ENCODE data around the gene TBC1D1.

Gene TBC1D1

DNA sequence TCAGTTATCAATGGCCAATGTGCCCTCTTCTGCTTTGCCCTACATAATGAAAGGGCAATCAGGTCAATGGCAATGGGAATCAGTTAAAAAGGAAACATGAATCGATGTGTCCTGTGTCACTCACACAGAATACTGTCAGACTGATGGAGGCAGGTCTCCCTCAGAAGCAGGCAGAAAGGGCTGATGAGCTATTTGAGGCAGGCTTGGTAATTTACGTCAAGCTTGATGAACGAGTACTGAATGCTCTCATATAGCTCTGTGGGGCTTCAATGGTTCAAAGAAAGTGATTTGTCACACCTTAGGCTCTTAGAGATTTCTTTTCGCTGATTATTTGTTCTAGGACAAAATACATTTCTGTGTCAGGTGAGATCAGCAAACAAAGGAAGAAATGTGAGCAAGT, 22.6 kb upstream of the TBC1D1 start:
- Histone ChIP-seq H3K9ac (ENCODE audit: low read depth, low read length) (no peak overlapping the region), H3K4me3 (ENCODE audit: low read depth, low read length) (no peak overlapping the region), H3K4me1 (ENCODE audit: control insufficient read depth, insufficient read depth, low read length) (no peaks in the 10 kb centered on the region), H3K36me3 (ENCODE audit: control insufficient read depth, insufficient read depth, low read length) (peaks cover 2% of the 10 kb centered on the region), H3K27me3 (ENCODE audit: control insufficient read depth, insufficient read depth, low read length) (no peaks in the 10 kb centered on the region), H3K9me3 (ENCODE audit: control insufficient read depth, insufficient read depth, low read length) (no peaks in the 10 kb centered on the region)

DNA sequence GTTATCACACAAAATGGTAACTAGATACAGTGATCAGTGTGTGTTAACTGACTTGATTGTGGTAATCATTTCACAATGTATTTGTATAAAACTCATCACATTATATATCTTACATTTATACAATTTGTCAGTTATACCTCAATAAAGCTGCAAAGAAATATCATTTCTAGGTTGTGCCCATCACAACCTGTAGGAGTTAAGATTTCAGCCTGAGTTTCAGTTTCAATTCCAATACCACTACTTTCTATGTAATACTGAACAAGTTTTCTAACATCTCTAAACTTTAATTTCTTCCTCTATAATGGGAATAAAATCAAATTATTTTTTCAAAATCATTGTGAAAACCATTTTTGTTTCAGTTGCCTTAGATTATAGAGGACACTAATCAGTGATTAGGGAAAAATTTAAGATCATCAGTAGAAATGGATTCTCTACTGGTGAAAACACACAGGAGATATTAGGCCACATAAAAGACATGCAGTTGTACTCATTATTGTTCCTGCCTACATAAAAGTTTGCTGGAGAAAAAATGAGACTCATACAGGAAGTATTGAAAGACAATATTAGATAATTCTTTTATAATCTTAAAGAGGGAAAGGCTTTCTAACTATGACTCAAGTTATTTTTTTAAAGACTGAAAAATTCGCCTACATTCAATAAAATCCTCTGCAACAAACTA, 18.4 kb upstream of the TBC1D1 start:
- no peaks in the 10 kb centered on the region for H3K9me3 ChIP-seq (ENCODE audit: control insufficient read depth, insufficient read depth, low read length)
- no peaks in the 10 kb centered on the region for H3K27me3 ChIP-seq (ENCODE audit: control insufficient read depth, insufficient read depth, low read length)
- H3K9ac ChIP-seq (ENCODE audit: low read depth, low read length): no peak overlapping the region
- no peak overlapping the region for H3K4me3 ChIP-seq (ENCODE audit: low read depth, low read length)
- H3K4me1 ChIP-seq (ENCODE audit: control insufficient read depth, insufficient read depth, low read length): peaks cover 2% of the 10 kb centered on the region
- no peaks in the 10 kb centered on the region for H3K36me3 ChIP-seq (ENCODE audit: control insufficient read depth, insufficient read depth, low read length)

DNA sequence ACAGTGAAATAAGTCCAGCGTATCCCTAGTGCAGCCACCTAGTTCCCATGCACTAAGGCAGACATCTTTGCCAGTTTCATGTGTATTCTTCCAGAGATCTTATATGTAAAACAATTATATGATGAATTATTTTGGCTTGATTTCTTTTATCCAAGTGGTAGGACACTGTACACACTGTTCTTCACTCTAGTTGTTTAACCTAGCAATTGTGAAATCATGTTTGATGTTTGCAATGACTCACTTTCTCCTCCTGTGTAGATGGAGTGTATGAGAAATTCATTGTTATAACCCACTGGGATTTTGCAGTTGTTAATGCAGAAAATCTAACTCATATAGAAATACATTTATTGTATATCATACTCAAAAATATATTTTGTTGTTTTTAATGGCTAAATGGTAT, 17.5 kb upstream of the TBC1D1 start:
- Histone ChIP-seq H3K27me3 (ENCODE audit: control insufficient read depth, insufficient read depth, low read length) (no peaks in the 10 kb centered on the region), H3K9me3 (ENCODE audit: control insufficient read depth, insufficient read depth, low read length) (no peaks in the 10 kb centered on the region), H3K36me3 (ENCODE audit: control insufficient read depth, insufficient read depth, low read length) (no peaks in the 10 kb centered on the region), H3K4me1 (ENCODE audit: control insufficient read depth, insufficient read depth, low read length) (peaks cover 2% of the 10 kb centered on the region), H3K4me3 (ENCODE audit: low read depth, low read length) (no peak overlapping the region), H3K9ac (ENCODE audit: low read depth, low read length) (no peak overlapping the region)

DNA sequence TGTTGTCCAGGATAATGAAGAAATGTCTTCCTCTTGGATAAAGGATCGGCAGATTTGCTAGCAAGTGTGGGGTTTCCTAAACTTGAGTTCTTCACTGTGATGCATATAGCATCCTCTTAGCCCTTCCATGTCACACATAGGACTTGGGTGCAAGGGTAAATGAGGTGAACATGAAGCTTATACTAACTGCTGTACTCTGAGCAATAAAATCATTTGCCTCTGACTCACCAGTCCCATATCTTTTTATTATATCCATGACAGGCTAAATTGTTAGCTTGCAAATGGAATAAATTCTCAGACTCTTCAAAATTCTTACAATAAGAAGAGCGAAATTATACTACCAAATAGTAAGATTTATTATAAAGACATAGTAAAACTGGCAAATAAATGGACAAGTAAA, 14.7 kb upstream of the TBC1D1 start:
- no peaks in the 10 kb centered on the region for H3K27me3 ChIP-seq (ENCODE audit: control insufficient read depth, insufficient read depth, low read length)
- no peak overlapping the region for H3K9ac ChIP-seq (ENCODE audit: low read depth, low read length)
- H3K9me3 ChIP-seq (ENCODE audit: control insufficient read depth, insufficient read depth, low read length): no peaks in the 10 kb centered on the region
- no peak overlapping the region for H3K4me3 ChIP-seq (ENCODE audit: low read depth, low read length)
- H3K36me3 ChIP-seq (ENCODE audit: control insufficient read depth, insufficient read depth, low read length): no peaks in the 10 kb centered on the region
- peaks cover 2% of the 10 kb centered on the region for H3K4me1 ChIP-seq (ENCODE audit: control insufficient read depth, insufficient read depth, low read length)

DNA sequence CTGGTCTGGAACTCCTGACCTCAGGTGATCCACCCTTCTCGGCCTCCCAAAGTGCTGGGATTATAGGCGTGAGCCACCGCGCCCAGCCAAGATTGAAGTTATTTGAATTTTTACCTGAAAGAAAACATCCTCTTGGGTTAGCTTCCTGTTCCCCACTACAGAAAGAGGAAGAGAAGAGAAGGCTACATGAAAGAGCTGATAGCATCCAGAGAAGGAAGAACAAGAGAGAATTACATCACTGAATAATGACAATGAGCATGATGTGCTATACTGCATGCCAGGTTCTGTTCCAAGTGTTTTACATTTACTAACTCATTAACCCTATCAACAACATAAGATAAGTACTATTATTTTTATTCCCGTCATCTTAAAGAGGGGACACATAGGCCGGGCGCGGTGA, 11.5 kb upstream of the TBC1D1 start:
- Histone ChIP-seq H3K9ac (ENCODE audit: low read depth, low read length) (no peak overlapping the region), H3K36me3 (ENCODE audit: control insufficient read depth, insufficient read depth, low read length) (no peaks in the 10 kb centered on the region), H3K9me3 (ENCODE audit: control insufficient read depth, insufficient read depth, low read length) (no peaks in the 10 kb centered on the region), H3K4me3 (ENCODE audit: low read depth, low read length) (no peak overlapping the region), H3K27me3 (ENCODE audit: control insufficient read depth, insufficient read depth, low read length) (no peaks in the 10 kb centered on the region), H3K4me1 (ENCODE audit: control insufficient read depth, insufficient read depth, low read length) (peaks cover 2% of the 10 kb centered on the region)

DNA sequence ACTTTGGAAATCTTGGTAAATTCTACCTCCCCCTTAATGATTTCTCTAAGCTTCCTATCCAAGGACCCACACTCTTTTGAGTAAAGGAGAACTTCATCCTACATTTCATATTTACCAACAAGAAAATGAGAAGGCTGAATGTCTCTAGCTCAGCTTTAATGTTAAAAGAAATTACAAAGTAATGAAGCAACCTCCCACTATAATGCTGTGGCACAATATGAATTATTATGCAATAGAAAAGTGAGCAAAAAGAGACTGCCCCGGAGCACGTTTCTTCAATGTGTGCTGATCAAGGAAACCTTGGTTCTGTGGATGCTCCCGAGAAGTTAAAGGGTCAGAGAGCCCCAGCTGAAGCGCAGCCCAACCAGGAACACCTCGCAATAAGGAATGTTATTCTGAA, 9.1 kb upstream of the TBC1D1 start:
- Histone ChIP-seq H3K27me3 (ENCODE audit: control insufficient read depth, insufficient read depth, low read length) (peaks cover 1% of the 10 kb centered on the region), H3K9ac (ENCODE audit: low read depth, low read length) (no peak overlapping the region), H3K4me1 (ENCODE audit: control insufficient read depth, insufficient read depth, low read length) (peaks cover 2% of the 10 kb centered on the region), H3K4me3 (ENCODE audit: low read depth, low read length) (no peak overlapping the region), H3K36me3 (ENCODE audit: control insufficient read depth, insufficient read depth, low read length) (no peaks in the 10 kb centered on the region), H3K9me3 (ENCODE audit: control insufficient read depth, insufficient read depth, low read length) (no peaks in the 10 kb centered on the region)

DNA sequence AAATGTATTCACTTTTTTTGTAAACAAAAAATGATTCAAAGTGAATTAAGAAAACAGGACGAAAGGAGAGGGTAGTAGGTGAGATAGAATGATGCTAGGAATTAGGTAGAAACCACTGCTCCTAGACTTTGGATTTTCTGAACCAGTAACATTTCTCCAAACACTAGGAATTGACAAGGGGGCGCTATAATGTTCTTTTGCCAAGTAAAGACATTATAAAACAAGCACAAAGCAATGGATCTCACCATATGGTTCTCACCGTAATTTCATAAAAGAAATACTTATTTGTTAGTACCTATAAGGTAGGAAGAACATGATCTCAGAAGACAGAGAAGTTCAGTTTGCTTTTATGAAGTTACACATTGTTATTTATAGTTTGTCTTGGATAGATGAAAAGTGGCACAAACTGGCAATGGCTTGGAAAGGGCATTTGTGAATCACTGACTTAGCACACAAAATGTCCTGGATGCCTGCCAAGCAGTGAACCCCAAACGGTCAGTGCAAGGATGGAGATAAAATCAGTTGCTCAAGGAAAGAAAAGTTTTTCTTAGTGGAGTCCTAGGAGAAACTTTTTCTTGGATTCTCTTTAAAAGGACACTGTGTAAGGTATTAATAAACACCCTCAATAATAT, 8.1 kb upstream of the TBC1D1 start:
- no peak overlapping the region for H3K4me3 ChIP-seq (ENCODE audit: low read depth, low read length)
- H3K36me3 ChIP-seq (ENCODE audit: control insufficient read depth, insufficient read depth, low read length): no peaks in the 10 kb centered on the region
- peaks cover 9% of the 10 kb centered on the region for H3K27me3 ChIP-seq (ENCODE audit: control insufficient read depth, insufficient read depth, low read length)
- H3K9ac ChIP-seq (ENCODE audit: low read depth, low read length): no peak overlapping the region
- H3K9me3 ChIP-seq (ENCODE audit: control insufficient read depth, insufficient read depth, low read length): no peaks in the 10 kb centered on the region
- H3K4me1 ChIP-seq (ENCODE audit: control insufficient read depth, insufficient read depth, low read length): no peaks in the 10 kb centered on the region

DNA sequence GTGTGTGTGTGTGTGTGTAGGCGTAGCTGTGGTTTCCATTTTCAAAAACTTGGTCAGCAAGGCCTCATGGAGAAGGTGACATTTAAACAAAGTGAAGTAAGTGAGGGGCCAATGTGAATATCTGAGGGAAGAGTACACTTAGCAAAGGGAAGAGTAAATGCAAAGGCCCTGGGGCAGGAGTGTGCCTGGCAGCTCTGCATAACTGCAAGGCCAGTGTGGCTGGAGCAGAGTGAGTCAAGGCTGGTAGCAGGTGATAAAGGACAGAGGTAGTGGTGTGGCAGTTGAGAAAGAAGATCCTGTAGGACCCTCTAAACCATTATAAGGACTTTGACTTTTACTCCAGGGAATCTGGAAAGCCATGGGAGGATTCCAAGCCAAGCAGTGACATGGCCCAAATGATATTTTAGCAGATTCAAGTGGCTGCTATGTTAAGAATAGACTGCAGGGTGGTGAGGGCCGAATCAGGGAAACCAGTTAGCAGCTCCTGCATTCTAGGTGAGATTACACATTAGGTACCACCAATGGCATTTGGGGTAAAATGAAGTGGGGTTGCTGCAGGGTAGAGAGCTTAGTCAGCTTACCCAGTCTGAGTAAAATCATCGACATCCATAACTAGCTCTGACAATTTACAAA, 5.9 kb upstream of the TBC1D1 start:
- H3K4me1 ChIP-seq (ENCODE audit: control insufficient read depth, insufficient read depth, low read length): no peaks in the 10 kb centered on the region
- H3K4me3 ChIP-seq (ENCODE audit: low read depth, low read length): no peak overlapping the region
- H3K27me3 ChIP-seq (ENCODE audit: control insufficient read depth, insufficient read depth, low read length): peaks cover 31% of the 10 kb centered on the region
- H3K9ac ChIP-seq (ENCODE audit: low read depth, low read length): no peak overlapping the region
- H3K9me3 ChIP-seq (ENCODE audit: control insufficient read depth, insufficient read depth, low read length): no peaks in the 10 kb centered on the region
- H3K36me3 ChIP-seq (ENCODE audit: control insufficient read depth, insufficient read depth, low read length): no peaks in the 10 kb centered on the region

DNA sequence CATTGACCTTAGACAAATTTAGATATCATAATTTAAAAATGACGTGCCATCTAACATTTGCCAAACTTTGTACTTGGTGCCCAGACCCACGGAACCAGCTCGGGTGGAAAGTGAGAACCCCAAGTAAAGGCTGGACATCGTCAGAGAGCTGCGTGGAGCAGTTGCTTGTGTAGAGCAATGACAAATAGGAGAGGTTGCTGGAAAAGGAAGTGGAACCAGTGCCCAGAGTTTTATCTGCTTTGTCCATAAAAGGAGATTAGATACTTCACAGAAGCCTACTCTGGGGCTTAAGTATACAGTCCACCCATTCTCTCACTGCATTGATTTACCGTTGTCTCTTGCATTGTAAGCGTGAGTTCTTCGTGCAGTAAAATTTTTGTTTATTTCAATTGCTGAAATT, 5.4 kb upstream of the TBC1D1 start:
- Histone ChIP-seq H3K4me3 (ENCODE audit: low read depth, low read length) (no peak overlapping the region), H3K9ac (ENCODE audit: low read depth, low read length) (no peak overlapping the region), H3K4me1 (ENCODE audit: control insufficient read depth, insufficient read depth, low read length) (no peaks in the 10 kb centered on the region), H3K27me3 (ENCODE audit: control insufficient read depth, insufficient read depth, low read length) (peaks cover 36% of the 10 kb centered on the region), H3K9me3 (ENCODE audit: control insufficient read depth, insufficient read depth, low read length) (no peaks in the 10 kb centered on the region), H3K36me3 (ENCODE audit: control insufficient read depth, insufficient read depth, low read length) (no peaks in the 10 kb centered on the region)

DNA sequence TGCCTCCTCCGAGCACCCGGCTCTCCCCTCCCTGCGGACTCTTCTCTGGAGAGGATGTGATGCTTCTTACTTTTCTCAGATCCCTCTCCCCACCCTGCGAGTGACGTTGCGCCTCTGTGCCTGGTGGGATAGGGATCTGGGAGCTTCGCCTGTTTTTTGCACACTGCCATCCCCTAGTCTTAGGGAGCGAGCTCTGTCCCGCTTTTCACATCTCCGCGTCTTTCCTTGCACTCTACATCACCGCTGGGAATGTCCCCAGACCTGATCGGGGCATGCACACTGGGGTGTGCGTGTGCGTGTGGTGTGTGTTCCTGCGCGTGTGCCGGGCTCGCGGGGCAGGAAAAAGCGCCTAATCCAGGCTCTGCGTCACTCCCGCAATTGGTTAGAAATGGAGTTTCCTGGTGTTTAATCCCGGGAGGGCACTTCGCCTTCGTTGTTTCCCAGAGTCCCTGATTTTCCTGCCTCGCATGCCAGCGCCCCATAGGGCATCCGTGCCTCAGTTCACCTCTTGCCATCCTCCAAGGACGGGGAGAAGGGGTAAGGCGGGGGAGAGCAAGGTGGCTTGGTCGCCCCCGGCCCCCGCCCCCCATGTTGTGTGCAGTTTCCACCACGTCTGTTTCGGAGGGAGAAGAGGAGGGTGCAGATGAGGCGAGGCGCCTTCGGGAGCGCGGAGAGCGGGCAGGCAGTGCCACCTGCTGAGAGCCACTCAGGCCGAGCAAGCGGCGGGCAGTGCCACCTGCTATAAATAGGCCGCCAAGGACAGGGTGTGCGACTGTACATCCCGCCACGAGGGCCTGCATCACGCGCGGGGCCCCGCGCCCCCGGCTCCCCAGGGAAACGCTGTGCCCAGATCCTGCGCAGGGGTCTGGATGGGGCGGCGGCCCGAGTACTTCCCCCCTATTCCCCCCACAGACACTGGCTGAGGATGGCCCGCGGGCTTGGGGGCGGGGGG, 759 bp upstream of the TBC1D1 start:
- Histone ChIP-seq H3K27me3 (ENCODE audit: control insufficient read depth, insufficient read depth, low read length) (peaks cover 51% of the 10 kb centered on the region), H3K9me3 (ENCODE audit: control insufficient read depth, insufficient read depth, low read length) (no peaks in the 10 kb centered on the region), H3K4me1 (ENCODE audit: control insufficient read depth, insufficient read depth, low read length) (no peaks in the 10 kb centered on the region), H3K36me3 (ENCODE audit: control insufficient read depth, insufficient read depth, low read length) (no peaks in the 10 kb centered on the region), H3K9ac (ENCODE audit: low read depth, low read length) (peak overlapping the region; percentile 32), H3K4me3 (ENCODE audit: low read depth, low read length) (peak overlapping the region; percentile 70)

DNA sequence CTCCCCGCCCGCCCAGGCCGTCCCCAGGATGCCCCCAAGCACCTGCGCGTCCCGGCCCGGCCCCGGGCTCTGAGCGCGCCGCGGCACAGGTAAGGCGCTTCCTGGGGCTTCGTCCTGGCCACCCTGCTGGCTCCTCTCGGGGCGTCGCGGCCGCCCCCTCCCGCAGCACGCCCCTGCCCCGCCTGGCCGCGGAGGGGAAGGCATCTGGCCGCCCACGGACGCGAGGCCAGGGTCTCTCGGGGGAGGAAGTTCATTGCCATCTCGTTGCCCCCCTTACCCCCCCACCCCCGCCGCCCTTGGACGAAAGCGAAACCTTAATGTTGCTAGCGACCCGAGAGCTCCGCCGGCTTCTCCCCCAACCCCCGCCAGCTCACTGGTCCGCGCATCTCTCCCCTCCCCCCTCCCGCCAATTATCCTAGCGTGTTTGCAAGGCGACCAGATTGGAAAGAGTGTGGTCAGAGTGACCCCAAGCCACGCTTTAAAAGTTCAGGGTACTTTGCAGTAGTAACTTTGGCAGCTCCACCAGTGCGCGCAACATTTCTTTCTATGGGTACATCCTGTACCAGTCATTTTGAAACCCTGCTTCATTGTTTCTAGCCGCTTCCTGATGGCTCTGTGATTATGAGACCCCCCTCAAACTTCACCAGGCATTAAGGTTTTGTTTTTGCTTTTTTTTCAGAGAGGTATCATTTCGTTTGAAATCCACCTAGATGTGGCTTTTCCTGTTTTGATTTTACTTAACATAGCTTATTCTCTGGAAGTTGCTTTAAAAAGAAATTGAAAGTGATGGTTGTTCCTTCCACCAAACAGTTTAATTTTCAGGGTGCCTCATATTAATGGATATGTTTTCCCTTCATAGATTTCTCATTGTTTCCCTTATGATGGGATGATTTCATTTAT, 626 bp downstream of the TBC1D1 start:
- H3K27me3 ChIP-seq (ENCODE audit: control insufficient read depth, insufficient read depth, low read length): peaks cover 51% of the 10 kb centered on the region

More for the DNA sequence above, 626 bp downstream of the TBC1D1 start:
- H3K36me3 ChIP-seq (ENCODE audit: control insufficient read depth, insufficient read depth, low read length): no peaks in the 10 kb centered on the region
- peak overlapping the region; percentile 70 for H3K4me3 ChIP-seq (ENCODE audit: low read depth, low read length)
- no peak overlapping the region for H3K9ac ChIP-seq (ENCODE audit: low read depth, low read length)
- H3K4me1 ChIP-seq (ENCODE audit: control insufficient read depth, insufficient read depth, low read length): no peaks in the 10 kb centered on the region
- H3K9me3 ChIP-seq (ENCODE audit: control insufficient read depth, insufficient read depth, low read length): no peaks in the 10 kb centered on the region

Measured in iPS-15b (cell line).